CD4-positive, alpha-beta T cell treated with Interferon gamma for 1 hour (primary cell): ENCODE data around the gene CCNB1IP1.
A peak's percentile ranks its signal among the peaks of the same experiment; 100 is the strongest.
"Not testable (repeated sequence)": the region's sequence is repeated elsewhere in the genome, so short reads cannot be mapped to it uniquely, and the experiment has no call there.

Experiments used
- DNase-seq: peaks from one replicate; pipeline ENCODE4 v3.0.0-alpha.2; 2020

The CCNB1IP1 gene

GRCh38 chr14:20331053-20331613 lies 1.9 kb downstream of the CCNB1IP1 start:
- DNase-seq, result no peak

GRCh38 chr14:20329355-20329754 lies 3.7 kb downstream of the CCNB1IP1 start:
- DNase-seq, result no peak

GRCh38 chr14:20328705-20329104 lies 4.4 kb downstream of the CCNB1IP1 start:
- no peak for DNase-seq

GRCh38 chr14:20327005-20327869 lies 5.8 kb downstream of the CCNB1IP1 start:
- DNase-seq, result no peak

- DNase-seq, result no peak
Measured at GRCh38 chr14:20317720-20318119, 15.4 kb downstream of the CCNB1IP1 start.

GRCh38 chr14:20314026-20314425 lies 19.1 kb downstream of the CCNB1IP1 start:
- DNase-seq, result no peak

GRCh38 chr14:20306079-20306423 lies 27.0 kb downstream of the CCNB1IP1 start:
- DNase-seq, result no peak

GRCh38 chr14:20305265-20306078 lies 27.6 kb downstream of the CCNB1IP1 start, which contains the start of gene TTC5:
Gene TTC5 (minus strand): TSS chr14:20305951. CDS start chr14:20305937, 14 bp downstream.
- DNase-seq, result peak; percentile 83

- no peak for DNase-seq
Measured at GRCh38 chr14:20302042-20302755, 30.9 kb downstream of the CCNB1IP1 start.

- no peak for DNase-seq
Measured at GRCh38 chr14:20295067-20295466, 38.0 kb downstream of the CCNB1IP1 start.

- no peak for DNase-seq
Measured at GRCh38 chr14:20294636-20295035, 38.4 kb downstream of the CCNB1IP1 start.

GRCh38 chr14:20281998-20282397 lies 51.1 kb downstream of the CCNB1IP1 start:
- not testable (repeated sequence) for DNase-seq

- not testable (repeated sequence) for DNase-seq
Measured at GRCh38 chr14:20280265-20280664, 52.8 kb downstream of the CCNB1IP1 start.

- no peak for DNase-seq
Measured at GRCh38 chr14:20278414-20278813, 54.7 kb downstream of the CCNB1IP1 start.

- DNase-seq, result no peak
Measured at GRCh38 chr14:20277409-20277808, 55.7 kb downstream of the CCNB1IP1 start.

GRCh38 chr14:20274062-20274461 lies 59.0 kb downstream of the CCNB1IP1 start:
- DNase-seq, result no peak

- not testable (repeated sequence) for DNase-seq
Measured at GRCh38 chr14:20264361-20264760, 68.7 kb downstream of the CCNB1IP1 start.

GRCh38 chr14:20262642-20263128 lies 70.4 kb downstream of the CCNB1IP1 start:
- DNase-seq, result no peak
